IPS-11a (cell line): Measurements from ENCODE around the gene PCDHGA7.
"Not testable (repeated sequence)": the region's sequence is repeated elsewhere in the genome, so short reads cannot be mapped to it uniquely, and the experiment has no call there.

Experiments used
- H3K4me3 ChIP-seq: one replicate; pipeline ENCODE4 v1.5.1; 2013; ENCODE audit warnings: low read depth, low read length, control low read depth

PCDHGA7 gene

DNA sequence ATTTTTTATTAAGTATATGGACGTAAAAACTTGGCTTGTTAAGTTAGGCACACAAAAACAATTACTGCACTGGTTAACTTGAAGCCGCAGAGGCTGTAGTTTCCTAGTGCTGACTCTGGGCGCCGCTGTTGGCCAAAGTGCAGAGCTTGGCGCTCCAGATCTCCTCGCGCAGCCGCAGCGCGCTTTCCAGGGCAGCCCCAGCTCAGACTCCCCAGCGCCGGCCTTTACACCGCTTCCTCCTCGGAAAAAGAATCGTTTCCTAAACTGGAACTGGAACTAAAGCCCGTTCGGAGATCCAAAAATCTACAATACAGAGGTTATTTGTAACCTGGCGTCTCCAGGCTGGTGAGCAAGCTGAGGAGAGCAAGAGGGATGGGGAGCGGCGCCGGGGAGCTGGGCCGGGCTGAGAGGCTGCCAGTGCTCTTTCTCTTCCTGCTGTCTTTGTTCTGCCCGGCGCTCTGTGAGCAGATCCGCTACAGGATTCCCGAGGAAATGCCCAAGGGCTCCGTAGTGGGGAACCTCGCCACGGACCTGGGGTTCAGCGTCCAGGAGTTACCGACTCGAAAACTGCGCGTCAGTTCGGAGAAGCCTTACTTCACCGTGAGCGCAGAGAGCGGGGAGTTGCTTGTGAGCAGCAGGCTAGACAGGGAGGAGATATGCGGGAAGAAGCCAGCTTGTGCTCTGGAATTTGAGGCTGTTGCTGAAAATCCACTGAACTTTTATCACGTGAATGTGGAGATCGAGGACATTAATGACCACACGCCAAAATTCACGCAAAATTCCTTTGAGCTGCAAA lies 15.4 kb downstream of the PCDHGA7 start, which contains the start of gene PCDHGB5:
PCDHGB5 (plus strand) TSS at position 192 of the 796 bp plus-strand sequence; CDS start at position 373, 181 bp downstream.
- not testable (repeated sequence) for H3K4me3 ChIP-seq

DNA sequence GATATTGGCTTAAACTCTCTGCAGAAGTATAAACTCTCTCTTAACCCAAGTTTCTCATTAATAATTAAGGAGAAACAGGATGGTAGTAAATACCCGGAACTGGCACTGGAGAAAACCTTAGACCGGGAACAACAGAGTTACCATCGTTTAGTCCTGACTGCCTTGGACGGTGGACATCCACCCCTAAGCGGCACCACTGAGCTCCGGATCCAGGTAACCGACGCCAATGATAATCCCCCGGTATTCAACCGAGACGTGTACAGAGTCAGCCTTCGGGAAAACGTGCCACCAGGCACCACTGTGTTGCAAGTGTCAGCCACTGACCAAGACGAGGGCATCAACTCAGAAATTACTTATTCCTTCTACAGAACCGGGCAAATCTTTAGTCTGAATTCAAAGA lies 16.1 kb downstream of the PCDHGA7 start:
- no peak overlapping the region for H3K4me3 ChIP-seq

DNA sequence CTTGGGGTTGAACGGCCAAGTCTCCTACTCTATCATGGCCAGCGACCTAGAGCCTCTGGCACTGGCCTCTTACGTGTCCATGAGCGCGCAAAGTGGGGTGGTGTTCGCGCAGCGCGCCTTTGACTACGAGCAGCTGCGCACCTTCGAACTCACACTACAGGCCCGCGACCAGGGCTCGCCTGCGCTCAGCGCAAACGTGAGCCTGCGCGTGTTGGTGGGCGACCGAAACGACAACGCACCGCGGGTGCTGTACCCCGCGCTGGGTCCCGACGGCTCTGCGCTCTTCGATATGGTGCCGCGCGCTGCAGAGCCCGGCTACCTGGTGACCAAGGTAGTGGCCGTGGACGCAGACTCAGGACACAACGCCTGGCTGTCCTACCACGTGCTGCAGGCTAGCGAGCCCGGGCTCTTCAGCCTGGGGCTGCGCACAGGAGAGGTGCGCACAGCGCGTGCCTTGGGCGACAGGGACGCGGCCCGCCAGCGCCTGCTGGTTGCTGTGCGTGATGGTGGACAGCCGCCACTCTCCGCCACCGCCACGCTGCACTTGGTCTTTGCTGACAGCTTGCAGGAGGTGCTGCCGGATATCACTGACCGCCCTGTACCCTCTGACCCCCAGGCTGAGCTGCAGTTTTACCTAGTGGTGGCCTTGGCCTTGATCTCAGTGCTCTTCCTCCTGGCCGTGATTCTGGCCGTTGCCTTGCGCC lies 17.2 kb downstream of the PCDHGA7 start:
- H3K4me3 ChIP-seq: no peak overlapping the region

DNA sequence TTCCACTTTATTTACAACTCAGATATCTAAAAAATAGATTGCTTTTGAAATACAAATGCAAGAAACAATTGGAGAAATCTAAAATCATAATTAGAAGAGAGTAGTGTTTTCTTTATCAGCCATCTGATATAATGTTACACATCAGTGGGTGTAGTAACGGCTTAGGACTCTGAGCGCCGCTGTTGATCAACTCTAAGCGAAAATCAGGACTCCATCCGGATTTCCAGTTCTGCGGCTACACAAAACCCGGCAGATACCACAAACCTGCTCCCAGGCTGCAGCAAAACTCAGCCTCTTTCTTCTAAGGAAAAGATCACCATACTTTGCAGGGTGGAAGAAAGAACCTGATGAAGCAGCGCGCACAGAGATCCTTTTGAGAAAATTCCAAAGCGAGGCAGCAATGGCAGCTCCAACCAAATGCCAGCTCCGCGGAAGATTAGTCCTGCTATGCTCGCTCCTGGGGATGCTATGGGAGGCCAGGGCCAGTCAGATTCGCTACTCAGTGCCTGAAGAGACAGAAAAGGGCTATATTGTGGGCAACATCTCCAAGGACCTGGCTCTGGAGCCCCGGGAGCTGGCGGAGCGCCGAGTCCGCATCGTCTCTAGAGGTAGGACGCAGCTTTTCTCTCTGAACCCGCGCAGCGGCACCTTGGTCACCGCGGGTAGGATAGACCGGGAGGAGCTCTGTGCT lies 20.2 kb downstream of the PCDHGA7 start, which contains the start of gene PCDHGA9:
PCDHGA9 (plus strand) TSS at position 226 of the 691 bp plus-strand sequence; CDS start at position 401, 175 bp downstream.
- no peak within 1 kb of the TSS for H3K4me3 ChIP-seq

DNA sequence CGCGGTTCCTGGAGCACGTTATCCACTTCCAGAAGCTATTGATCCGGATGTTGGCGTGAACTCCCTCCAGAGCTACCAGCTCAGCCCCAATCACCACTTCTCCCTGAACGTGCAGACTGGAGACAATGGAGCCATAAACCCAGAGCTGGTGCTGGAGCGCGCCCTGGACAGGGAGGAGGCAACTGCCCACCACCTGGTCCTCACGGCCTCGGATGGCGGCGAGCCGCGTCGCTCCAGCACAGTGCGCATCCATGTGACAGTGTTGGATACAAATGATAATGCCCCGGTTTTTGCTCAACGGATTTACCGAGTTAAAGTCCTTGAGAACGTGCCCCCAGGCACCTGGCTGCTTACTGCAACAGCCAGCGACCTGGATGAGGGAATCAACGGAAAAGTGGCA lies 20.8 kb downstream of the PCDHGA7 start:
- H3K4me3 ChIP-seq: no peak overlapping the region

DNA sequence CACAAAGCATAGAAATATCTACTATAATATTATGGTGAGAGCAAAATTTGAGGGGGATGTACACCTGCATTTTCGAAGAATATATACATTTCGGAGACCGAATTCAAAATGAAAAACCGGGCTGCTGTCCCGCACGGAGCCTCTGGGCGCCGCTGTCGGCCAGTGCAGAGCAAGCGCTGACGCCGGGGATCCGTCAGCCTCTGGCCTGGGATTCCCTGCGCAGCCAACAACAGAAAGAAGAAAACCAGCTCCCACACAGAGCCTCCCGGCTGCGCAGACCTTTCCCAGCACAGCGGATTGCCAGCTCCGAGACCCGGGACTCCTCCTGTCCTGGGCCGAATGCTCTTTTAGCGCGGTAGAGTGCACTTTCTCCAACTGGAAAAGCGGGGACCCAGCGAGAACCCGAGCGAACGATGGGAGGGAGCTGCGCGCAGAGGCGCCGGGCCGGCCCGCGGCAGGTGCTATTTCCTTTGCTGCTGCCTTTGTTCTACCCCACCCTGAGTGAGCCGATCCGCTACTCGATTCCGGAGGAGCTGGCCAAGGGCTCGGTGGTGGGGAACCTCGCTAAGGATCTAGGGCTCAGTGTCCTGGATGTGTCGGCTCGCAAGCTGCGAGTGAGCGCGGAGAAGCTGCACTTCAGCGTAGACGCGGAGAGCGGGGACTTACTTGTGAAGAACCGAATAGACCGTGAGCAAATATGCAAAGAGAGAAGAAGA lies 25.4 kb downstream of the PCDHGA7 start, which contains the start of gene PCDHGB6:
PCDHGB6 (plus strand) TSS at position 232 of the 716 bp plus-strand sequence; CDS start at position 414, 182 bp downstream.
- peak within 1 kb of the TSS; percentile 53 for H3K4me3 ChIP-seq

DNA sequence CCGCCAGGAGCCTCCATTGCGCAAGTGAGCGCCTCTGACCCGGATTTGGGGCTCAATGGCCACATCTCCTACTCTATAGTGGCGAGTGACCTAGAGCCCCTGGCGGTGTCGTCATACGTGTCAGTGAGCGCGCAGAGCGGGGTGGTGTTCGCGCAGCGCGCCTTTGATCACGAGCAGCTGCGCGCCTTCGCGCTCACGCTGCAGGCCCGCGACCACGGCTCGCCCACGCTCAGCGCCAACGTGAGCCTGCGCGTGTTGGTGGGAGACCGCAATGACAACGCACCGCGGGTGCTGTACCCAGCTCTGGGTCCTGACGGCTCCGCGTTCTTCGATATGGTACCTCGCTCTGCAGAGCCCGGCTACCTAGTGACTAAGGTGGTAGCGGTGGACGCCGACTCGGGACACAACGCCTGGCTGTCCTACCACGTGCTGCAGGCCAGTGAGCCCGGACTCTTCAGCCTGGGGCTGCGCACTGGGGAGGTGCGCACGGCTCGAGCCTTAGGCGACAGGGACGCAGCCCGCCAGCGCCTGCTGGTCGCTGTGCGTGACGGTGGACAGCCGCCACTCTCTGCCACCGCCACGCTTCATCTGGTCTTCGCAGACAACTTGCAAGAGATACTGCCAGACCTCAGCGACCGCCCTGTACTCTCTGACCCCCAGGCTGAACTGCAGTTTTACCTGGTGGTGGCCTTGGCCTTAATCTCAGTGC lies 27.2 kb downstream of the PCDHGA7 start:
- no peak overlapping the region for H3K4me3 ChIP-seq

DNA sequence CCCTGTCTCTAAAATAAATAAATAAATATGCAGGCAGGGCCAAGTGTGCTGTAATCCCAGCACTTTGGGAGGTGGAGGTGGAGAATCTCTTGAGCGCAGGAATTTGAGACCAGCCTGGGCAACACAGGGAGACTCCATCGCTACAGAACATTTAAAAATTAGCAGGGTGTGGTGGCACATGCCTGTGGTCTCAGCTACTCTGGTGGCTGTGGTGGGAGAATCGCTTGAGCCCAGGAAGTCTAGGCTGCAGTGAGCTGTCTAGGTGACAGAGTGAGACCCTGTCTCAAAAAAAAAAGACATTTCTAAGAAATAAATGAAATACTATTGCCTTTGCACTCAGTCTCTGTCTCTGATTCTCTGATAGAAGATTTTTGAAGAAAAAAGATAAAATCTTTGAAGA lies 29.0 kb downstream of the PCDHGA7 start:
- no peak overlapping the region for H3K4me3 ChIP-seq

DNA sequence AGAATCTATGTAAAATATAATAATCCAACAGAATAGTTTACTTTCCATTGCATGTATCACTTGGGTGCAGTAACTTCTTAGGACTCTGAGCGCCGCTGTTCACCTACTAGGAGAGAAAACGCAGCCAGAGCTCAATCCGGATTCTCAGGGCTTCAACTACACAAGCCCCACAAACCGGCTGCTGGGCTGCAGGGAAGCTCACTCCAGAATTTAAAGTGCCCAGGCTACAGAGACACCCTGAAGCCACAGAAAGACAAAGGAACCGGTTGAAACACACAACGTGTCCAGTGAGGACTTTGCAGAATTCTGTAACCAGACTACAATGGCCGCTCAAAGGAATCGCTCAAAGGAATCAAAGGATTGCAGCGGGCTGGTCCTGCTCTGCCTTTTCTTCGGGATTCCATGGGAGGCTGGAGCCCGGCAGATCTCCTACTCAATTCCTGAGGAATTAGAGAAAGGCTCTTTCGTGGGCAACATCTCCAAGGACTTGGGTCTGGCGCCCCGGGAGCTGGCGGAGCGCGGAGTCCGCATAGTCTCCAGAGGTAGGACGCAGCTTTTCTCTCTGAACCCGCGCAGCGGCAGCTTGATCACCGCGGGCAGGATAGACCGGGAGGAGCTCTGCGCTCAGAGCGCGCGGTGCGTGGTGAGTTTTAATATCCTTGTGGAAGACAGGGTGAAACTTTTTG lies 30.5 kb downstream of the PCDHGA7 start, which contains the start of gene PCDHGA10:
PCDHGA10 (plus strand) TSS at position 134 of the 686 bp plus-strand sequence; CDS start at position 323, 189 bp downstream.
- H3K4me3 ChIP-seq: peak within 1 kb of the TSS; percentile 40

DNA sequence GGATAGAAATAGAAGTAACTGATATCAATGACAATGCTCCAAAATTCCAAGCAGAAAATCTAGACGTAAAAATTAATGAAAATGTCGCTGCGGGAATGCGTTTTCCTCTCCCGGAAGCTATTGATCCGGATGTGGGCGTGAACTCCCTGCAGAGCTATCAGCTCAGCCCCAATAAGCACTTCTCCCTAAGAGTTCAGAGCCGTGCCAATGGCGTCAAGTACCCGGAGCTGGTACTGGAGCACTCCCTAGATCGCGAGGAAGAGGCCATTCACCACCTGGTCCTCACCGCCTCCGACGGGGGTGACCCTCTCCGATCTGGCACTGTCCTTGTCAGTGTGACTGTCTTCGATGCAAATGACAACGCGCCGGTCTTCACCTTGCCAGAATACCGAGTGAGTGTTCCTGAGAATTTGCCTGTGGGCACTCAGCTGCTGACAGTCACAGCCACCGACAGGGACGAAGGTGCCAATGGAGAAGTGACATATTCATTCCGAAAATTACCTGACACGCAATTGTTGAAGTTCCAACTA lies 31.1 kb downstream of the PCDHGA7 start:
- peak overlapping the region; percentile 40 for H3K4me3 ChIP-seq

DNA sequence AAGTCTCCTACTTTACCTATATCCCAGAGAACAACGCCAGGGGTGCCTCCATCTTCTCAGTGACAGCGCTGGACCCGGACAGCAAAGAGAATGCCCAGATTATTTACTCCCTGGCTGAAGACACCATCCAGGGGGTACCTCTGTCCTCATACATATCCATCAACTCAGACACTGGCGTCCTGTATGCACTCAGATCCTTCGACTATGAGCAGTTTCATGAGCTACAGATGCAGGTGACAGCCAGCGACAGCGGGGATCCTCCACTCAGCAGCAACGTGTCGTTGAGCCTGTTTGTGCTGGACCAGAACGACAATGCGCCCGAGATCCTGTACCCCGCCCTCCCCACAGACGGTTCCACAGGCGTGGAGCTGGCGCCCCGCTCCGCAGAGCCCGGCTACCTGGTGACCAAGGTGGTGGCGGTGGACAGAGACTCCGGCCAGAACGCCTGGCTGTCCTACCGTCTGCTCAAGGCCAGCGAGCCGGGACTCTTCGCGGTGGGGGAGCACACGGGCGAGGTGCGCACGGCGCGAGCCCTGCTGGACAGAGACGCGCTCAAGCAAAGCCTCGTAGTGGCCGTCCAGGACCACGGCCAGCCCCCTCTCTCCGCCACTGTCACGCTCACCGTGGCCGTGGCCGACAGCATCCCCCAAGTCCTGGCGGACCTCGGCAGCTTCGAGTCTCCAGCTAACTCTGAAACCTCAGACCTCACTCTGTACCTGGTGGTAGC lies 32.2 kb downstream of the PCDHGA7 start:
- H3K4me3 ChIP-seq: not testable (repeated sequence)

DNA sequence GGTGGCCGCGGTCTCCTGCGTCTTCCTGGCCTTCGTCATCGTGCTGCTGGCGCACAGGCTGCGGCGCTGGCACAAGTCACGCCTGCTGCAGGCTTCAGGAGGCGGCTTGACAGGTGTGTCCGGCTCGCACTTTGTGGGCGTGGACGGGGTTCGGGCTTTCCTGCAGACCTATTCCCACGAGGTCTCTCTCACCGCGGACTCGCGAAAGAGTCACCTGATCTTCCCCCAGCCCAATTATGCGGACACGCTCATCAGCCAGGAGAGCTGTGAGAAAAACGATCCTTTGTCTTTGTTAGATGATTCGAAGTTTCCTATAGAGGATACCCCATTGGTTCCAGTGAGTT lies 32.7 kb downstream of the PCDHGA7 start:
- not testable (repeated sequence) for H3K4me3 ChIP-seq

DNA sequence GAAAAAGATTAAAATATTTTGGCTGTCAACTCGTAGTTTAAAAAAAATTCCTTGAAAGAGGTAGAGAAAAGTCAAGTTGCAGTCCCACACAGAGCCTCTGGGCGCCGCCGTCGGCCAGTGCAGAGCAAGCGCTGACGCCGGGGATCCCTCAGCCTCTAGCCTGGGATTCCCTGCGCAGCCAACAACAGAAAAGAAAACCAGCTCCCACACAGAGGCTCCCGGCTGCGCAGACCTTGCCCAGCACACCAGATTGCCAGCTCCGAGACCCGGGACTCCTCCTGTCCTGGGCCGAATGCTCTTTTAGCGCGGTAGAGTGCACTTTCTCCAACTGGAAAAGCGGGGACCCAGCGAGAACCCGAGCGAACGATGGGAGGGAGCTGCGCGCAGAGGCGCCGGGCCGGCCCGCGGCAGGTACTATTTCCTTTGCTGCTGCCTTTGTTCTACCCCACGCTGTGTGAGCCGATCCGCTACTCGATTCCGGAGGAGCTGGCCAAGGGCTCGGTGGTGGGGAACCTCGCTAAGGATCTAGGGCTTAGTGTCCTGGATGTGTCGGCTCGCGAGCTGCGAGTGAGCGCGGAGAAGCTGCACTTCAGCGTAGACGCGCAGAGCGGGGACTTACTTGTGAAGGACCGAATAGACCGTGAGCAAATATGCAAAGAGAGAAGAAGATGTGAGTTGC lies 35.1 kb downstream of the PCDHGA7 start, which contains the start of gene PCDHGB7:
PCDHGB7 (plus strand) TSS at position 184 of the 679 bp plus-strand sequence; CDS start at position 367, 183 bp downstream.
- peak within 1 kb of the TSS; percentile 54 for H3K4me3 ChIP-seq

DNA sequence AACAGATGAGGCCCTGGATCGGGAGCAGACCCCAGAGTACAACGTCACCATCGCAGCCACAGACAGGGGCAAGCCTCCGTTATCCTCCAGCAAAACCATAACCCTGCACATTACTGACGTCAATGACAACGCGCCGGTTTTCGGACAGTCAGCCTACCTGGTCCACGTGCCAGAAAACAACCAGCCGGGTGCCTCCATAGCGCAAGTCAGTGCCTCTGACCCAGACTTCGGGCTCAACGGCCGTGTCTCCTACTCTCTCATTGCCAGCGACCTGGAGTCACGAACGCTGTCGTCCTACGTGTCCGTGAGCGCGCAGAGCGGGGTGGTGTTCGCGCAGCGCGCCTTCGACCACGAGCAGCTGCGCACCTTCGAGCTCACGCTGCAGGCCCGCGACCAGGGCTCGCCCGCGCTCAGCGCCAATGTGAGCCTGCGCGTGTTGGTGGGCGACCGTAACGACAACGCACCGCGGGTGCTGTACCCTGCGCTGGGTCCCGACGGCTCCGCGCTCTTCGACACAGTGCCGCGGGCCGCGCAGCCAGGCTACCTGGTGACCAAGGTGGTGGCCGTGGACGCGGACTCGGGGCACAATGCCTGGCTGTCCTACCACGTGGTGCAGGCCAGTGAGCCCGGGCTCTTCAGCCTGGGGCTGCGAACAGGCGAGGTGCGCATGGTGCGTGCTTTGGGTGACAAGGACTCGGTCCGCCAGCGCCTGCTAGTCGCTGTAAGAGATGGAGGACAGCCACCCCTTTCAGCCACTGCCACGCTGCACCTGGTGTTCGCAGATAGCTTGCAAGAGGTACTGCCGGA lies 36.7 kb downstream of the PCDHGA7 start:
- H3K4me3 ChIP-seq: no peak overlapping the region

DNA sequence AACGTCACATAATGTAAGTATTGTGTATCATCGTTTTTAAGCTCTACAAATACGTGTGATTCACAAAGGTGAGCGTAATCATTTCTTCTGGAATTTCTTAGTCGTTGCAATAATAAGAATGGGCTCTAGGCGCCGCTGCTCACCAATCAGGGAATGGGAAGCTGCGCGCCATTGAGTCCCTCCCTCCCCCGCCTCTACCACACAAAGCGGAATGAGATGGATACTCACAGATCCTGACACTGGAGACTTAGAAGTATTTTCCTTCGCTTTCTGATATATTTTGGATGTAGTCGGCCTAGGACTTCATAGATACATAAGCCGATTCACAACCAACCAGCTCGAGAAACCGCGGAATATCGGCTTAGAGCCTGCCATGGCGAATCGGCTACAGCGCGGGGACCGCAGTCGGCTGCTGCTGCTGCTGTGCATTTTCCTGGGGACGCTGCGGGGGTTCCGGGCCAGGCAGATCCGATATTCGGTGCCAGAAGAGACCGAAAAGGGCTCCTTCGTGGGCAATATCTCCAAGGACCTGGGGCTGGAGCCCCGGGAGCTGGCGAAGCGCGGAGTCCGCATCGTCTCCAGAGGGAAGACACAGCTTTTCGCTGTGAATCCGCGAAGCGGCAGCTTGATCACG lies 38.4 kb downstream of the PCDHGA7 start, which contains the start of gene PCDHGA11:
PCDHGA11 (plus strand) TSS at position 197 of the 634 bp plus-strand sequence; CDS start at position 374, 177 bp downstream.
- H3K4me3 ChIP-seq: peak within 1 kb of the TSS; percentile 47

DNA sequence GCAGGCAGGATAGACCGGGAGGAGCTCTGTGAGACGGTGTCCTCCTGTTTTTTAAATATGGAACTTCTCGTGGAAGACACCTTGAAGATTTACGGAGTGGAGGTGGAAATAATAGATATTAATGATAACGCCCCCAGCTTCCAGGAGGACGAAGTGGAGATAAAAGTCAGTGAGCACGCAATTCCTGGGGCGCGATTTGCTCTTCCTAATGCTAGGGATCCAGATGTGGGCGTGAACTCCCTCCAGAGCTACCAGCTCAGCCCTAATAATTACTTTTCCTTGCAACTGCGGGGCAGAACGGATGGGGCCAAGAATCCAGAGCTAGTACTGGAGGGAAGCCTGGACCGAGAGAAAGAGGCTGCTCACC lies 38.9 kb downstream of the PCDHGA7 start:
- H3K4me3 ChIP-seq: peak overlapping the region; percentile 47
